ENCODE measurements around the gene YAE1.

The YAE1 gene

GRCh38 chr7:39609113-39609934, 43.1 kb downstream of the YAE1 start:
- DNase-seq, result no peak

GRCh38 chr7:39609935-39610263, 43.7 kb downstream of the YAE1 start:
- DNase-seq, result no peak

DNA sequence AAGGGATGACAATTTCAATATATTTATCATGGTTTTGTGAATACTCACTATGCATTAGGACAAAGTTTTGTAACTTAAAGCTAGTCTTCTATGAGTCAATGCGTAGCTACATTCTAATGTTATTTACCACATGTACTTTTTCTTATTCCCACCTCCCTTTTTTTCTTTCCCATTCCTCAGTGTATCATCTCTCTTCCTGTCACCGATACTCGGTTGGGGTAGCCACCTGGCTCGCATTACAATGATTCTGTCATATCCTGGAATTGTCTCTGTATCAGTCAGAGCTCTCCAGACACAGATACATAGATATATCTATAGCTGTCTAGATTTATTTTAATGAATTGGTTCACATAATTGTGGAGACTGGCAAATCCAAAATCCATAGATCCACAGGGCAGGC, 47.4 kb downstream of the YAE1 start:
- DNase-seq, result no peak

- no peak for DNase-seq
Observed at GRCh38 chr7:39614299-39614698, 48.1 kb downstream of the YAE1 start.

DNA sequence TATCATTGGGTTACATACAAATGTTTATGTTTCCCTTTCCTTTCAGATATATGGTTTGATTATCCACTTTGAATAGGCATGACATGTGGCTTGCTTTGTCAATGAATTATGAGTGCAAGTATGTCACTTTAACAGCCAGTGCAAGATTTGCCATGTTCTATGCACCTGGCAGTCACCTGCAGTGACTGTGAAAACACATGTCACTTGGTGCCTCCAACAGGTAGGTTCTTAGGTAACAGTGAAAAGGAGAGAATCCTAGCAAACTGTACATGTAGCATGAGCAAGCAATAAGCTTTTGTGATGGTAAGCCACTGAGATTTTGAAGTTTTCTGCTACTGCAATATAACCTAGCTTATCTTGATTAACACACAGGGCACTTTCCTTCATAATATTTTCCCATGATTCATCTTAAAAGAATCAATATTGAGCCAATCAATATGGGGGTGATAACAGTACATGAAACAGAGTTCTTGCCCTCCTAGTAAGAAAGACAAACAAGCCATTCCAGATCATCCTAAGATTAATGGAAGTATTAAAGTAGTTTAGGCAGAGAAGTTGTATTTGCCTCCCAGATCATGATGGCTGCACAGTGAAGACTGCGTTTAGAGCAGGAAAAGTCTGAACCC, 49.3 kb downstream of the YAE1 start:
- no peak for DNase-seq

- no peak for DNase-seq
Observed at GRCh38 chr7:39616138-39616537, 49.9 kb downstream of the YAE1 start.

DNA sequence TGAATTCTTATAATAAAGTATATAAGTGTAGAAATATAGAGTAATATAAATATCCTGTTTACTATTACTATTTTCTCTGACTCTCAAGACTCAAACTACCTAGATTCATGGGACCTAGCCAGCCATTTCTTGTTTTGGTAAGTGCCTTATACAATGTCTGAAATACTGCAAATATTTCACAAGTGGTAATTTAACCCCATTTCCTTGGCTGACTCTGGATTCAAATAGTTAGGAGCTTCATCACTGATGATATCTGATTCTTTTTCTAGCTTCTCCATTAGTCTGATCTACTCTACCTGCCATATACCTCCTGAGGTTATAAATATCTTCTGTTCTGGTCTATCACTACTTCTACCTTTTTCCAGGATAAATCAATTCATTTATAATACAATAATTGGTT, 50.8 kb downstream of the YAE1 start:
- no peak for DNase-seq

DNA sequence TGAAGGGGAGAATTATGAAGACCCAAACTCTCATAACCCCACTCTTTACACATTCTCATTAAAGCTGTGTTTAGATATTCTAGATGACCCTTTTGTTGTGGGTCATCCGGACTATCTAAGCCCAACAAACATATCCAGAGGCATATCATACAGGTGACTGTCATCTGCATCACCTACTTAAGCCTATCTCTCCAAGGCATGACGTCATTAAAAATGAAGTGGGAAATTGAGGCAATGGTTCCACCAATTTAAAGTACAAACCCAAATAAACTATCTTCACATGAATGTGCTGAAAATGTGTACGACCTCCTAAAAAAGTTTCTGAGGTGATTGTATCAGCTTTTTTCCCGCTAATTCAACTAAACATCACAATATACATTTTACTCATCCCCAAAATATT, 52.7 kb downstream of the YAE1 start:
- DNase-seq, result no peak

DNA sequence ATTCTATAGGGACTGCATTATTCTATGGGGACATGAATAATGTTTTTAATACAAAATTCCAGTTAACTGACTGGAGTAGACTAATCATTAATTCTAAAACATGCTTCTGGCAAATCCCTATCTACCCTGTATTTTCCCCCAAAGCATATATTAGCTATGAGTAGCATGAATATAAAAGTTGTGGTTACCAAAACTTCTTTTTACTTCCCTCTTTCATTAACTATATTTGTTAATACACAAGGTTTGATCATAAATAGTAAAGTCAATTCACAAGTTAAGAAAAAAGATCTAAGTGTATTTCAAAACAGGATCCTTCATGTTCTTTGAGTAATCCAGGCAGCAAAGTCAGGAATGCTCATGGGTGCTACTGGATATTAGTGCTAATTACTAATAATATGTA, 54.3 kb downstream of the YAE1 start:
- no peak for DNase-seq

GRCh38 chr7:39621261-39621660, 55.1 kb downstream of the YAE1 start:
- no peak for DNase-seq

DNA sequence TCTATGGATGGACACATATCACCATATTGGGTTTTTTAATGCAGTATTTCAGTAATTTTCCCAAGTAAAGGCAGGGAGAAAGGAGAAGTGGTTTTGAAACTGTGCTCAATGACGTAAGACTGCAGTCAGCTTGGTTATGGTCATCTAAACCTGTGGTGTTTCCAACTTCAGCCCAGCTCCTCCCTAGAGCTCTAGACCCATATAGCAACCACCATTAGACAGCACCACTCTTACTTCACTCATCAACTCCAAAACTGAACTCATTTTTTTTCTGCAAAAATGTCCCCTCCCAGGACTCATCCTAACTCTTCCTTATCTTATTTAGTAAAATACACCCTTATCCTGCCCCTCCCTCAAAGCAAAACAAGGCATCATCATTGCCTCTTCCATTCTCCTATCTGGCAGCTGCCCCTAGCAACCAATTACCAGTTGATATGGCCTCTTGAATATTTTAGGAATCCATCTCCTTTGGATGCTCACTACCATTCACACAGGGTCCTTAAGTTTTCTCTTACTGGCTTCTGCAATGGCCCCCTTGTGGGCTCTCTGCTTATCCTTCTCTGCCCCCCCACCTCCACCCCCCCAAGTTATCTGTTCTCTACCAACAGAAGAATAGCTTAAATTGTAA, 55.7 kb downstream of the YAE1 start:
- no peak for DNase-seq

Measured in T-helper 2 cell (primary cell).